Measurements from ENCODE around the gene PPIF. TPM values are rescaled to one million over a fixed set of nuclear protein-coding genes. Genes with fewer than 3 reads are reported as not detected.

Gene PPIF
- total RNA-seq (2012; rRNA removed) (29.2 and 29.7 TPM in 2 replicates), polyA plus RNA-seq (2012; rRNA removed) (127 and 130 TPM in 2 replicates), Bru-seq, nascent RNA (percentile 80 among the genes with signal in this experiment), BruChase-seq, experiment 1, labeled RNA remaining after a 6-hour chase (percentile 76 among the genes with signal in this experiment), BruChase-seq, experiment 2, labeled RNA remaining after a 2-hour chase (percentile 80 among the genes with signal in this experiment)
- polyA plus RNA-seq (2012; cell fraction: cytosol; rRNA removed): 113 and 150 TPM in 2 replicates
- polyA plus RNA-seq (2012; cell fraction: nucleus; rRNA removed; ENCODE audit: low replicate concordance): 205 and 248 TPM in 2 replicates
- long read RNA-seq, transcript PPIF-201 (6 exons, 2,190 nt): major isoform, 92 of 111 reads
- long read RNA-seq, transcript PPIF-202 (6 exons, 821 nt): minor isoform, 7 of 111 reads
- long read RNA-seq, partial matches to known transcripts: 4 of 111 reads
- long read RNA-seq, other reads (novel, unspliced or antisense): 6 of 111 reads

GRCh38 chr10:79347226-79347893 is at the start of gene PPIF:
Gene PPIF, plus strand, starts transcription at chr10:79347469. Its CDS starts 80 bp downstream, at chr10:79347549.
- 3% methylated on average over 30 of the region's 77 CpGs; no CpG with 5 or more reads in 1 of the 2 experiments for WGBS, 2 experiments (ENCODE audit: extremely low coverage in 2 of 2, insufficient read length in 1 of 2)
- Histone ChIP-seq H3K14ac (replicated peaks; ENCODE audit: low read depth, low read length) (peak within 1 kb of the TSS; percentile 94), H3K4me3 (ENCODE audit: insufficient read depth, low read depth, low read length) (peak within 1 kb of the TSS; percentile 90), H2AK5ac (ENCODE audit: low read depth, low read length) (peak within 1 kb of the TSS; percentile 82), H2BK15ac (ENCODE audit: low read depth, low read length) (0 out of 3 replicates have a peak within 1 kb of the TSS, but pooled peaks have one; percentile 0), H3K27ac (ENCODE audit: insufficient read depth, low read length) (peak within 1 kb of the TSS; percentile 70), H4K8ac (ENCODE audit: low read depth in 2 of 2, low read length in 2 of 2) (peak within 1 kb of the TSS; percentile 86 to 87), H3K27me3 (ENCODE audit: control insufficient read depth, insufficient read depth, low read length) (no peaks in the 10 kb centered on the region), H3K9me1 (ENCODE audit: insufficient read depth, low read length) (peaks cover 18% of the 10 kb centered on the region), H3K23ac (ENCODE audit: low read depth, low read length) (peak within 1 kb of the TSS; percentile 89; the same call in 1 of the 2 replicates), H3K18ac (ENCODE audit: low read depth, low read length) (peak within 1 kb of the TSS; percentile 66; the same call in 1 of the 2 replicates), H3K79me1 (ENCODE audit: low read depth in 1 of 2, low read length in 2 of 2) (peaks cover 18 to 38% of the 10 kb centered on the region in 2 experiments), H2BK5ac (ENCODE audit: low read depth, low read length, poor library complexity, severe bottlenecking) (peak within 1 kb of the TSS; percentile 59), H3K56ac (ENCODE audit: extremely low read depth, insufficient read depth, low read length) (peak within 1 kb of the TSS; percentile 44), H4K5ac (ENCODE audit: low read depth, low read length) (peak within 1 kb of the TSS; percentile 75), H4K20me1 (ENCODE audit: insufficient read depth, low read length) (peaks cover 34% of the 10 kb centered on the region), H2BK20ac (ENCODE audit: low read depth, low read length) (0 out of 2 replicates have a peak within 1 kb of the TSS, but pooled peaks have one; percentile 45), H2AK9ac (replicated peaks; ENCODE audit: low read depth, low read length, poor library complexity) (peak within 1 kb of the TSS; percentile 95), H3K36me3 (ENCODE audit: control insufficient read depth, insufficient read depth, low read length) (peaks cover 30% of the 10 kb centered on the region), H3K9ac (ENCODE audit: low read depth, low read length) (peak within 1 kb of the TSS; percentile 90), H3K4me1 (ENCODE audit: control insufficient read depth, insufficient read depth, low read length) (peaks cover 15% of the 10 kb centered on the region), H4K91ac (ENCODE audit: insufficient read depth, low read depth, low read length) (peak within 1 kb of the TSS; percentile 84), H3K4ac (ENCODE audit: low read depth, low read length) (peak within 1 kb of the TSS; percentile 79), H3K4me2 (ENCODE audit: low read depth, low read length) (peak within 1 kb of the TSS; percentile 97), H2AFZ (replicated peaks; ENCODE audit: low read length, poor library complexity) (peak within 1 kb of the TSS; percentile 86), H3K9me3 (ENCODE audit: control insufficient read depth, insufficient read depth, low read length) (no peaks in the 10 kb centered on the region), H2BK120ac (ENCODE audit: low read depth, low read length) (peak within 1 kb of the TSS; percentile 35; the same call in 1 of the 2 replicates)
- in situ Hi-C loops (cut with MboI; ENCODE audit: low sequenced_read_pairs) (no loop called here), dilution Hi-C loops (cut with HindIII; ENCODE audit: low sequenced_read_pairs, unreplicated experiment) (no loop called here), intact Hi-C loops (cut with micrococcal nuclease) (no loop called here)
- ChIA-PET POLR2A (ENCODE audit: unreplicated experiment) (no interaction called here), CTCF (no interaction called here)
- ATAC-seq (ENCODE audit: low read depth): peak; percentile 97
- TSS peak; percentile 68 for BruUV-seq (replicated peaks)
- peak; percentile 88 for DNase-seq
- TF ChIP-seq USF2 (IDR thresholded peaks at IDR 0.05; ENCODE audit: low read depth, low read length) (0 out of 2 replicates have a peak, but pooled peaks have one; percentile 6), FOS (IDR thresholded peaks at IDR 0.05; ENCODE audit: low read depth, low read length) (no peak), MAZ (IDR thresholded peaks at IDR 0.05; ENCODE audit: borderline replicate concordance, low read depth, low read length) (peak; percentile 92), ELK1 (IDR thresholded peaks at IDR 0.05; ENCODE audit: borderline replicate concordance, low read depth, low read length) (no peak), BHLHE40 (IDR thresholded peaks at IDR 0.05; ENCODE audit: low read depth, low read length) (no peak), RFX5 (IDR thresholded peaks at IDR 0.05; ENCODE audit: low read depth, low read length) (no peak), SMC3 (IDR thresholded peaks at IDR 0.05; ENCODE audit: low read depth, low read length) (peak; percentile 60), RAD21 (IDR thresholded peaks at IDR 0.05; ENCODE audit: low read length) (peak; percentile 68), MAFK (IDR thresholded peaks at IDR 0.05; ENCODE audit: low read depth, low read length) (no peak), NFE2L2 (IDR thresholded peaks at IDR 0.05; ENCODE audit: low read depth, low read length) (no peak)
- TF ChIP-seq, protein P1, sequence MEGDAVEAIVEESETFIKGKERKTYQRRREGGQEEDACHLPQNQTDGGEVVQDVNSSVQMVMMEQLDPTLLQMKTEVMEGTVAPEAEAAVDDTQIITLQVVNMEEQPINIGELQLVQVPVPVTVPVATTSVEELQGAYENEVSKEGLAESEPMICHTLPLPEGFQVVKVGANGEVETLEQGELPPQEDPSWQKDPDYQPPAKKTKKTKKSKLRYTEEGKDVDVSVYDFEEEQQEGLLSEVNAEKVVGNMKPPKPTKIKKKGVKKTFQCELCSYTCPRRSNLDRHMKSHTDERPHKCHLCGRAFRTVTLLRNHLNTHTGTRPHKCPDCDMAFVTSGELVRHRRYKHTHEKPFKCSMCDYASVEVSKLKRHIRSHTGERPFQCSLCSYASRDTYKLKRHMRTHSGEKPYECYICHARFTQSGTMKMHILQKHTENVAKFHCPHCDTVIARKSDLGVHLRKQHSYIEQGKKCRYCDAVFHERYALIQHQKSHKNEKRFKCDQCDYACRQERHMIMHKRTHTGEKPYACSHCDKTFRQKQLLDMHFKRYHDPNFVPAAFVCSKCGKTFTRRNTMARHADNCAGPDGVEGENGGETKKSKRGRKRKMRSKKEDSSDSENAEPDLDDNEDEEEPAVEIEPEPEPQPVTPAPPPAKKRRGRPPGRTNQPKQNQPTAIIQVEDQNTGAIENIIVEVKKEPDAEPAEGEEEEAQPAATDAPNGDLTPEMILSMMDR (conservative IDR thresholded peaks at IDR 0.05; ENCODE audit: low read depth, low read length): peak; percentile 97
